HepG2 (cell line): ENCODE results near the gene UBASH3A. TPM values are rescaled to one million over a fixed set of nuclear protein-coding genes. Genes with fewer than 3 reads are reported as not detected.
A peak's percentile ranks its signal among the peaks of the same experiment; 100 is the strongest.

ENCODE experiments used
- ATAC-seq: fragments of 200-7000 bp; cut with Tn5 transposase; 3 replicates; pipeline ENCODE4 v1.9.1; 2020; ENCODE audit warnings: mild to moderate bottlenecking, moderate library complexity
- BruUV-seq: library from RNA; stranded (reverse); fragments of 400-500 nt; replicated peaks from 2 replicates; lab custom pipeline; 2021; lab: Mats Ljungman, UMichigan
- CTCF ChIA-PET: fragments of 300-600 bp; formaldehyde crosslinking; extraction: SDS; loops from one replicate; lab custom pipeline; 2021; ENCODE audit warnings: low total read pairs, inconsistent platforms, low intra/inter-chr PET ratio; lab: Yijun Ruan, JAX
- POLR2A ChIA-PET: fragments of 350-600 bp; sonication (Branson Sonifier 250); formaldehyde crosslinking; loops from one replicate; lab custom pipeline; 2020; ENCODE audit warnings: antibody characterized with exemption, inconsistent platforms; lab: Yijun Ruan, JAX
- DNase-seq: peaks from one replicate; pipeline ENCODE4 v3.0.0-alpha.2; 2015; ENCODE audit warnings: low spot score
- FAIRE-seq: peaks from 3 replicates; lab custom pipeline; 2011; peaks lifted over from hg19 to GRCh38; lab: Jason Lieb, UNC
- H2AFZ ChIP-seq: one replicate; pipeline ENCODE4 v1.6.1; 2011; ENCODE audit warnings: low read length, inconsistent platforms
- H3K27ac ChIP-seq: fragments of 300-600 bp; 3 replicates; pipeline ENCODE4 v1.8.0; 2011; ENCODE audit warnings: mixed run types, mild to moderate bottlenecking, mixed read lengths, low read length, inconsistent platforms; ENCODE audit not compliant: insufficient read depth; ENCODE audit errors: extremely low read length
- H3K27me3 ChIP-seq, 2 experiments: fragments of 200-600 bp in 1 of 2; 2 replicates in 1 of 2; 3 replicates in 1 of 2; pipeline versions ENCODE4 v1.6.0 to v1.8.0; 2011; ENCODE audit warnings: low read length in 2 of 2, mild to moderate bottlenecking in 2 of 2, moderate library complexity in 2 of 2, inconsistent platforms in 1 of 2; ENCODE audit not compliant: insufficient read depth in 2 of 2, control insufficient read depth in 1 of 2
- H3K36me3 ChIP-seq, 2 experiments: fragments of 200-600 bp in 1 of 2; replicated peaks in 1 of 2; 2 replicates in 1 of 2; 3 replicates in 1 of 2; pipeline versions ENCODE4 v1.5.1 to v1.8.0; 2011; ENCODE audit warnings: low read length in 2 of 2, inconsistent platforms in 1 of 2; ENCODE audit not compliant: insufficient read depth in 2 of 2, control insufficient read depth in 1 of 2
- H3K4me1 ChIP-seq: 2 replicates; pipeline ENCODE4 v1.5.1; 2012; ENCODE audit warnings: low read length, inconsistent platforms; ENCODE audit not compliant: insufficient read depth
- H3K4me2 ChIP-seq: 2 replicates; pipeline ENCODE4 v1.6.0; 2011; ENCODE audit warnings: low read depth, low read length, inconsistent platforms
- H3K4me3 ChIP-seq, 3 experiments: fragments of 200-600 bp in 1 of 3; sonication (generic), shearing (Covaris generic) in 1 of 3; replicated peaks in 1 of 3; 2 replicates each; pipeline ENCODE4 v1.5.1; 2011 to 2016; ENCODE audit warnings: low read length in 3 of 3, inconsistent platforms in 2 of 3, low read depth in 2 of 3, mild to moderate bottlenecking in 2 of 3, control low read depth in 1 of 3, mixed read lengths in 1 of 3; ENCODE audit not compliant: insufficient read depth in 1 of 3
- H3K79me2 ChIP-seq: one replicate; pipeline ENCODE4 v1.6.1; 2011; ENCODE audit warnings: low read length, inconsistent platforms; ENCODE audit not compliant: insufficient read depth
- H3K9ac ChIP-seq: 2 replicates; pipeline ENCODE4 v1.6.0; 2011; ENCODE audit warnings: mild to moderate bottlenecking, low read depth, low read length, inconsistent platforms; ENCODE audit not compliant: insufficient read depth
- H3K9me3 ChIP-seq: 2 replicates; pipeline ENCODE4 v1.5.1; 2012; ENCODE audit warnings: mild to moderate bottlenecking, low read length
- H4K20me1 ChIP-seq: 2 replicates; pipeline ENCODE4 v1.6.0; 2011; ENCODE audit warnings: inconsistent platforms, mild to moderate bottlenecking, low read length, moderate library complexity; ENCODE audit not compliant: insufficient read depth
- AKAP8 ChIP-seq: sonication (generic); formaldehyde crosslinking; IDR thresholded peaks from 2 replicates; pipeline ENCODE4 v1.5.1; 2020; ENCODE audit warnings: mild to moderate bottlenecking, missing genetic modification reagents
- ARNTL ChIP-seq: sonication (generic); formaldehyde crosslinking; IDR thresholded peaks from 2 replicates; pipeline ENCODE4 v1.4.0; 2020; ENCODE audit warnings: mild to moderate bottlenecking, missing genetic modification reagents
- CREB1 ChIP-seq, 2 experiments: fragments of 450-650 bp in 1 of 2; IDR thresholded peaks; 2 replicates each; pipeline ENCODE4 v1.6.1; 2016 to 2017; ENCODE audit warnings: control low read depth in 1 of 2, mild to moderate bottlenecking in 1 of 2, missing compliant biosample characterization in 1 of 2, missing genetic modification characterization in 1 of 2
- JARID2 ChIP-seq: sonication (generic); formaldehyde crosslinking; IDR thresholded peaks from 2 replicates; pipeline ENCODE4 v1.8.1; 2023; ENCODE audit warnings: missing genetic modification reagents, inconsistent platforms; ENCODE audit not compliant: insufficient replicate concordance
- JUN ChIP-seq: sonication (generic); formaldehyde crosslinking; IDR thresholded peaks from 2 replicates; pipeline ENCODE4 v1.4.0; 2020; ENCODE audit warnings: mild to moderate bottlenecking, missing genetic modification reagents
- KAT2B ChIP-seq: fragments of 150-350 bp; IDR thresholded peaks from 2 replicates; pipeline ENCODE4 v1.6.1; 2014; ENCODE audit warnings: low read depth, low read length, borderline replicate concordance
- KDM4B ChIP-seq: sonication (generic); formaldehyde crosslinking; IDR thresholded peaks from 2 replicates; pipeline ENCODE4 v1.4.0; 2020; ENCODE audit warnings: missing genetic modification reagents
- KDM5A ChIP-seq: fragments of 200-600 bp; sonication (generic); IDR thresholded peaks from 2 replicates; pipeline ENCODE4 v1.7.0; 2018; ENCODE audit warnings: antibody characterized with exemption, mild to moderate bottlenecking, low read length, borderline replicate concordance
- KDM6A ChIP-seq: IDR thresholded peaks from 2 replicates; pipeline ENCODE4 v1.6.1; 2016; ENCODE audit warnings: low read depth
- MED1 ChIP-seq: sonication (generic); formaldehyde crosslinking; IDR thresholded peaks from 2 replicates; pipeline ENCODE4 v1.4.0; 2020; ENCODE audit warnings: missing genetic modification reagents
- MZF1 ChIP-seq: sonication (generic); formaldehyde crosslinking; IDR thresholded peaks from 2 replicates; pipeline ENCODE4 v1.8.1; 2023; ENCODE audit warnings: mild to moderate bottlenecking, missing genetic modification reagents, borderline replicate concordance
- NRL ChIP-seq: sonication (generic); formaldehyde crosslinking; IDR thresholded peaks from 2 replicates; pipeline ENCODE4 v1.5.0; 2020; ENCODE audit warnings: missing genetic modification reagents, mild to moderate bottlenecking, moderate library complexity, borderline replicate concordance
- SIN3B ChIP-seq: fragments of 150-350 bp; IDR thresholded peaks from 2 replicates; pipeline ENCODE4 v1.6.1; 2014; ENCODE audit warnings: low read length
- ZMYM2 ChIP-seq: sonication (generic); formaldehyde crosslinking; IDR thresholded peaks from 2 replicates; pipeline ENCODE4 v1.8.0; 2022; ENCODE audit warnings: mild to moderate bottlenecking, missing genetic modification reagents
- ZMYM3 ChIP-seq: sonication (generic); formaldehyde crosslinking; IDR thresholded peaks from 2 replicates; pipeline ENCODE4 v1.5.1; 2020; ENCODE audit warnings: mild to moderate bottlenecking, missing genetic modification reagents
- ZNF549 ChIP-seq: sonication (generic); formaldehyde crosslinking; IDR thresholded peaks from 2 replicates; pipeline ENCODE4 v1.5.0; 2020; ENCODE audit warnings: missing genetic modification reagents
- ZNF569 ChIP-seq: sonication (generic); formaldehyde crosslinking; IDR thresholded peaks from 2 replicates; pipeline ENCODE4 v1.5.0; 2020; ENCODE audit warnings: mild to moderate bottlenecking, missing genetic modification reagents, moderate library complexity, borderline replicate concordance
- ZNF570 ChIP-seq: sonication (generic); formaldehyde crosslinking; IDR thresholded peaks from 2 replicates; pipeline ENCODE4 v1.4.0; 2020; ENCODE audit warnings: mild to moderate bottlenecking, missing genetic modification reagents, borderline replicate concordance
- ZNF670 ChIP-seq: sonication (generic); formaldehyde crosslinking; IDR thresholded peaks from 2 replicates; pipeline ENCODE4 v1.8.0; 2022; ENCODE audit warnings: mild to moderate bottlenecking, missing genetic modification reagents, borderline replicate concordance
- ZNF790 ChIP-seq: sonication (generic); formaldehyde crosslinking; IDR thresholded peaks from 2 replicates; pipeline ENCODE4 v1.8.0; 2022; ENCODE audit warnings: missing genetic modification reagents, mild to moderate bottlenecking, borderline replicate concordance
- WGBS: methylation state at CpG from one replicate; pipeline ENCODE4 v1.1.6; 2017; ENCODE audit warnings: low lambda C conversion rate; 5-methylcytosine and 5-hydroxymethylcytosine counted together
- in situ Hi-C: cut with HindIII; loops from 2 replicates; pipeline ENCODE4 v1.10.0; 2017; ENCODE audit warnings: low pct_unique_long_range_greater_than_20kb; ENCODE audit not compliant: extremely low pct_ligation_motif_present
- intact Hi-C: fragments of 100-400 bp; cut with micrococcal nuclease; formaldehyde crosslinking; loops from one replicate; pipeline ENCODE4 v1.10.0; 2022; ENCODE audit not compliant: unreplicated experiment
- polyA plus RNA-seq, 8 experiments: library from polyadenylated mRNA; depleted of rRNA in 3 of 8; stranded (reverse) in 7 of 8; unstranded in 1 of 8; fragments of >200 nt; fragmentation: Illumina TruSeq in 4 of 8; extraction: Trizol in 4 of 8; gene quantifications; 2 replicates each; pipeline versions ENCODE4 v1.2.1 to v1.2.3, GENCODE V29; 2011 to 2016; ENCODE audit warnings: low read depth in 4 of 8, missing spikeins in 1 of 8, mixed read lengths in 1 of 8; ENCODE audit not compliant: insufficient read depth in 1 of 8
- total RNA-seq, 5 experiments: library from RNA; depleted of rRNA; stranded (reverse); fragments of >200 nt; fragmentation: Illumina TruSeq; extraction: Trizol; gene quantifications; 2 replicates each; pipeline ENCODE4 v1.2.3, GENCODE V29; 2016; ENCODE audit warnings: low read depth in 1 of 5
- TF ChIP-seq, protein P1 (sequence below): sonication (generic); formaldehyde crosslinking; IDR thresholded peaks from 2 replicates; pipeline ENCODE4 v1.5.0; 2020; ENCODE audit warnings: mild to moderate bottlenecking, low read depth, missing genetic modification reagents, borderline replicate concordance
- TF ChIP-seq, protein P2 (sequence below): sonication (generic); formaldehyde crosslinking; IDR thresholded peaks from 2 replicates; pipeline ENCODE4 v1.5.1; 2020; ENCODE audit warnings: mild to moderate bottlenecking, moderate library complexity, missing genetic modification reagents

UBASH3A gene
- total and polyA plus RNA-seq, 2 of the 13 experiments (the other 11 are each of a cell fraction or from before 2014, with no cell fraction given): not detected

DNA sequence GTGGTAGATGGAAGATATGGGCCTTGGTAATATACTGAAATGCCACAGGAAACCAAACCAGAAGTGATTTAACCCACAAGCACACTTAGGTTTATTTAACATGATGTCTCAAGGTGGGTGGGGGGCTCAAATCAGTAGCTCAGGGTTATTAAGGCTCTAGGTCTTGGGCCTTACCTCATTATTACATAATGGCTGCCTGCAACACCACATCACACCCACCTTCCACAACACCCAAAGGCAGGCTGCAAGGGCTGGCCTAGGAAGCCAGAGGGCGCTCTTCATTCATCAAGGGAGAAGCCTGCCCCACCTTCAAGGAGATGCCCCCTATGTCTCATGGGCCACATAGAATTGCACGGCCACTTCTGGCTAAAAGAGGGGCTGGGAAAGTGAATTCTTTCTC, 43.4 kb upstream of the UBASH3A start:
- no peak overlapping the region for H3K4me3 ChIP-seq
- in situ Hi-C loops: no loop called here
- no peak overlapping the region for H3K9ac ChIP-seq
- no peak overlapping the region for H3K4me2 ChIP-seq
- FAIRE-seq (no peak), DNase-seq (peak; percentile 24), ATAC-seq (no peak)
- no peaks in the 10 kb centered on the region; the same call in 1 of the 2 replicates for H3K9me3 ChIP-seq
- peaks cover 0 to 10% of the 10 kb centered on the region in 2 experiments; a peak in 3 of 5 replicates for H3K27me3 ChIP-seq
- H3K4me1 ChIP-seq: peaks cover 25% of the 10 kb centered on the region
- no peaks in the 10 kb centered on the region for H3K36me3 ChIP-seq
- ChIA-PET POLR2A (no interaction called here), CTCF (interaction anchor here (1.2 kb wide), 1 partner anchor 90 kb away, joined by 4 read pairs; no protein-coding TSS in a partner anchor)
- no peaks in the 10 kb centered on the region for H4K20me1 ChIP-seq
- no peak overlapping the region for H2AFZ ChIP-seq
- H3K79me2 ChIP-seq: no peaks in the 10 kb centered on the region
- WGBS: 47% methylated on average over 2 of the region's 2 CpGs
- no peak overlapping the region for H3K27ac ChIP-seq
- BruUV-seq: no TSS peak
- intact Hi-C loops: no loop called here
- TF ChIP-seq ZNF670: no peak
- TF ChIP-seq MZF1 (CRISPR knock-in tag): no peak
- no peak for TF ChIP-seq JUN (CRISPR knock-in tag)
- TF ChIP-seq NRL (CRISPR knock-in tag): no peak
- TF ChIP-seq, protein P1, sequence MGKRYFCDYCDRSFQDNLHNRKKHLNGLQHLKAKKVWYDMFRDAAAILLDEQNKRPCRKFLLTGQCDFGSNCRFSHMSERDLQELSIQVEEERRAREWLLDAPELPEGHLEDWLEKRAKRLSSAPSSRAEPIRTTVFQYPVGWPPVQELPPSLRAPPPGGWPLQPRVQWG (CRISPR knock-in tag): no peak
- TF ChIP-seq ZNF570: no peak
- TF ChIP-seq CREB1 (IDR thresholded peaks at IDR 0.05): no peak
- TF ChIP-seq CREB1 (CRISPR knock-in tag; IDR thresholded peaks at IDR 0.05): no peak
- no peak for TF ChIP-seq ARNTL (CRISPR knock-in tag)
- no peak for TF ChIP-seq MED1
- no peak for TF ChIP-seq ZNF549
- TF ChIP-seq, protein P2, sequence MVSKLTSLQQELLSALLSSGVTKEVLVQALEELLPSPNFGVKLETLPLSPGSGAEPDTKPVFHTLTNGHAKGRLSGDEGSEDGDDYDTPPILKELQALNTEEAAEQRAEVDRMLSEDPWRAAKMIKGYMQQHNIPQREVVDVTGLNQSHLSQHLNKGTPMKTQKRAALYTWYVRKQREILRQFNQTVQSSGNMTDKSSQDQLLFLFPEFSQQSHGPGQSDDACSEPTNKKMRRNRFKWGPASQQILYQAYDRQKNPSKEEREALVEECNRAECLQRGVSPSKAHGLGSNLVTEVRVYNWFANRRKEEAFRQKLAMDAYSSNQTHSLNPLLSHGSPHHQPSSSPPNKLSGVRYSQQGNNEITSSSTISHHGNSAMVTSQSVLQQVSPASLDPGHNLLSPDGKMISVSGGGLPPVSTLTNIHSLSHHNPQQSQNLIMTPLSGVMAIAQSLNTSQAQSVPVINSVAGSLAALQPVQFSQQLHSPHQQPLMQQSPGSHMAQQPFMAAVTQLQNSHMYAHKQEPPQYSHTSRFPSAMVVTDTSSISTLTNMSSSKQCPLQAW (CRISPR knock-in tag): no peak
- peak; percentile 55; the same call in 1 of the 2 replicates for TF ChIP-seq ZMYM2 (CRISPR knock-in tag)
- no peak for TF ChIP-seq JARID2 (CRISPR knock-in tag)
- no peak for TF ChIP-seq KDM5A
- TF ChIP-seq ZNF790 (CRISPR knock-in tag): no peak
- TF ChIP-seq KAT2B: no peak
- no peak for TF ChIP-seq ZNF569 (CRISPR knock-in tag)
- no peak for TF ChIP-seq AKAP8 (CRISPR knock-in tag)
- TF ChIP-seq KDM6A: no peak
- no peak for TF ChIP-seq KDM4B (CRISPR knock-in tag)
- 0 out of 2 replicates have a peak, but pooled peaks have one; percentile 38 for TF ChIP-seq ZMYM3 (CRISPR knock-in tag)
- no peak for TF ChIP-seq SIN3B
